Vagina (tissue), 2 donors: Measurements from ENCODE around the gene CCDC40. TPM values are rescaled to one million over a fixed set of nuclear protein-coding genes. Genes with fewer than 3 reads are reported as not detected.

Source experiments
- DNase-seq, 2 donors: peaks; one replicate each; pipeline ENCODE4 v3.0.0-alpha.2; 2017; ENCODE audit errors: extremely low spot score in 2 of 2
- H3K27ac ChIP-seq: fragments of 200-600 bp; sonication (generic); one replicate; pipeline ENCODE4 v1.5.1; 2019
- H3K27me3 ChIP-seq: fragments of 200-600 bp; sonication (generic); one replicate; pipeline ENCODE4 v1.5.1; 2019
- H3K36me3 ChIP-seq, 2 donors: fragments of 200-600 bp; sonication (generic); one replicate each; pipeline ENCODE4 v1.5.1; 2017 to 2019
- H3K4me1 ChIP-seq: fragments of 200-600 bp; sonication (generic); one replicate; pipeline ENCODE4 v1.5.1; 2019
- H3K4me3 ChIP-seq, 2 donors: fragments of 200-600 bp; sonication (generic); 1 replicate in 1 of 2; 2 replicates in 1 of 2; pipeline ENCODE4 v1.5.1; 2016 to 2019
- H3K9me3 ChIP-seq: fragments of 200-600 bp; sonication (generic); one replicate; pipeline ENCODE4 v1.5.1; 2019
- POLR2A ChIP-seq, 2 donors: fragments of 450-650 bp; IDR thresholded peaks; one replicate each; pipeline ENCODE4 v1.6.1; 2017; ENCODE audit warnings: antibody characterized with exemption in 2 of 2, mild to moderate bottlenecking in 2 of 2, moderate library complexity in 2 of 2
- POLR2AphosphoS5 ChIP-seq, 2 donors: sonication (generic); formaldehyde crosslinking; IDR thresholded peaks; one replicate each; pipeline ENCODE4 v1.9.0; 2017; ENCODE audit warnings: antibody characterized with exemption in 2 of 2, mild to moderate bottlenecking in 2 of 2, low read depth in 1 of 2; ENCODE audit not compliant: insufficient read depth in 1 of 2
- intact Hi-C: fragments of 100-400 bp; cut with DNase I; formaldehyde crosslinking; loops from one replicate; pipeline ENCODE4 v1.15.1; 2023
- total RNA-seq: library from RNA; depleted of rRNA; stranded (reverse); fragments of >200 nt; gene quantifications from one replicate; pipeline ENCODE4 v1.2.3, GENCODE V29; 2016
- TF ChIP-seq, protein P1 (sequence below), 3 experiments: fragments of 450-650 bp in 2 of 3; fragments of 200-600 bp in 1 of 3; sonication (generic) in 1 of 3; IDR thresholded peaks; one replicate each; pipeline ENCODE4 v1.5.1; 2017 to 2019; ENCODE audit warnings: antibody characterized with exemption in 3 of 3, mild to moderate bottlenecking in 2 of 3, moderate library complexity in 2 of 3

The CCDC40 gene
- total RNA-seq, 1 donor from 2014 or later: 9.3 TPM

DNA sequence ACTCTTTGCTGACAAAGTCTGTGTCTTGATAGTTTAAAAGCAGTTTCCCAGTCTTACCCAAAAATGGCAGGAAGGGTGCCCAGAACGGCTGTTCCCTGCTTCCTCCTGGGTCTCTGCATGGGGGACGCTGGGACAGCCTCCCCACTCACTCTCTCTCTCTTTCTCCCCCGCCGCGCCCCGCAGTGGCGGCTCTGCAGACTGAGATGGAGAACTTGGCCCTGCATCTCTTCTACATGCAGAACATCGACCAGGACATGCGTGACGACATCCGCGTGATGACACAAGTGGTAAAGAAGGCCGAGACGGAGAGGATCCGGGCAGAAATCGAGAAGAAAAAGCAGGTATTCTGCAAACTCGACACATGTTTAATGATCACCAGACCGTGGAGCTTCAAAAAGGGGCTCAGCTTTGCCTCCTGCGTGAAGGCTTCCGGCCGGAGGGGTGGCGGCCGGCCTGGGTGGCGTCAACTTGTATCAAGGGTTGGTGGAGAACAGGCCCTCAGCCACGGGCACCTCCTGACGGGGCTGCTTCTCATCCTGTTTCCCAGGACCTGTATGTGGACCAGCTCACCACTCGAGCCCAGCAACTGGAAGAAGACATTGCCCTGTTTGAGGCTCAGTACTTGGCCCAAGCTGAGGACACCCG, 22.0 kb downstream of the CCDC40 start:
- TF ChIP-seq, protein P1, sequence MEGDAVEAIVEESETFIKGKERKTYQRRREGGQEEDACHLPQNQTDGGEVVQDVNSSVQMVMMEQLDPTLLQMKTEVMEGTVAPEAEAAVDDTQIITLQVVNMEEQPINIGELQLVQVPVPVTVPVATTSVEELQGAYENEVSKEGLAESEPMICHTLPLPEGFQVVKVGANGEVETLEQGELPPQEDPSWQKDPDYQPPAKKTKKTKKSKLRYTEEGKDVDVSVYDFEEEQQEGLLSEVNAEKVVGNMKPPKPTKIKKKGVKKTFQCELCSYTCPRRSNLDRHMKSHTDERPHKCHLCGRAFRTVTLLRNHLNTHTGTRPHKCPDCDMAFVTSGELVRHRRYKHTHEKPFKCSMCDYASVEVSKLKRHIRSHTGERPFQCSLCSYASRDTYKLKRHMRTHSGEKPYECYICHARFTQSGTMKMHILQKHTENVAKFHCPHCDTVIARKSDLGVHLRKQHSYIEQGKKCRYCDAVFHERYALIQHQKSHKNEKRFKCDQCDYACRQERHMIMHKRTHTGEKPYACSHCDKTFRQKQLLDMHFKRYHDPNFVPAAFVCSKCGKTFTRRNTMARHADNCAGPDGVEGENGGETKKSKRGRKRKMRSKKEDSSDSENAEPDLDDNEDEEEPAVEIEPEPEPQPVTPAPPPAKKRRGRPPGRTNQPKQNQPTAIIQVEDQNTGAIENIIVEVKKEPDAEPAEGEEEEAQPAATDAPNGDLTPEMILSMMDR (IDR thresholded peaks at IDR 0.05): no peak
- no peak for TF ChIP-seq POLR2A (IDR thresholded peaks at IDR 0.05)
- no peak for TF ChIP-seq POLR2AphosphoS5 (IDR thresholded peaks at IDR 0.05; ENCODE audit: insufficient read depth in 1 of 2, low read depth in 1 of 2)
- intact Hi-C loops: no loop called here

GRCh38 chr17:80060644-80061043, 24.2 kb downstream of the CCDC40 start:
- TF ChIP-seq POLR2AphosphoS5 (IDR thresholded peaks at IDR 0.05; ENCODE audit: insufficient read depth in 1 of 2, low read depth in 1 of 2): no peak
- TF ChIP-seq, protein P1 (IDR thresholded peaks at IDR 0.05): no peak
- TF ChIP-seq POLR2A (IDR thresholded peaks at IDR 0.05): no peak
- intact Hi-C loops: no loop called here
- Histone ChIP-seq H3K4me1 (no peaks in the 10 kb centered on the region), H3K9me3 (no peaks in the 10 kb centered on the region), H3K36me3 (no peaks in the 10 kb centered on the region), H3K27ac (no peak overlapping the region), H3K4me3 (no peak overlapping the region), H3K27me3 (no peaks in the 10 kb centered on the region)
- DNase-seq: no peak

More for the DNA sequence above, 22.0 kb downstream of the CCDC40 start:
- no peak for DNase-seq
- H3K4me3 ChIP-seq: no peak overlapping the region
- H3K4me1 ChIP-seq: peaks cover 3% of the 10 kb centered on the region
- H3K36me3 ChIP-seq: no peaks in the 10 kb centered on the region
- no peaks in the 10 kb centered on the region for H3K9me3 ChIP-seq
- H3K27ac ChIP-seq: no peak overlapping the region
- H3K27me3 ChIP-seq: no peaks in the 10 kb centered on the region

GRCh38 chr17:80061421-80061820, 25.0 kb downstream of the CCDC40 start:
- Histone ChIP-seq H3K4me3 (no peak overlapping the region), H3K4me1 (no peaks in the 10 kb centered on the region), H3K9me3 (no peaks in the 10 kb centered on the region), H3K27me3 (no peaks in the 10 kb centered on the region), H3K36me3 (no peaks in the 10 kb centered on the region), H3K27ac (no peak overlapping the region)
- TF ChIP-seq POLR2AphosphoS5 (IDR thresholded peaks at IDR 0.05; ENCODE audit: insufficient read depth in 1 of 2, low read depth in 1 of 2) (no peak), POLR2A (IDR thresholded peaks at IDR 0.05) (no peak)
- TF ChIP-seq, protein P1 (IDR thresholded peaks at IDR 0.05): no peak
- intact Hi-C loops: no loop called here
- no peak for DNase-seq

DNA sequence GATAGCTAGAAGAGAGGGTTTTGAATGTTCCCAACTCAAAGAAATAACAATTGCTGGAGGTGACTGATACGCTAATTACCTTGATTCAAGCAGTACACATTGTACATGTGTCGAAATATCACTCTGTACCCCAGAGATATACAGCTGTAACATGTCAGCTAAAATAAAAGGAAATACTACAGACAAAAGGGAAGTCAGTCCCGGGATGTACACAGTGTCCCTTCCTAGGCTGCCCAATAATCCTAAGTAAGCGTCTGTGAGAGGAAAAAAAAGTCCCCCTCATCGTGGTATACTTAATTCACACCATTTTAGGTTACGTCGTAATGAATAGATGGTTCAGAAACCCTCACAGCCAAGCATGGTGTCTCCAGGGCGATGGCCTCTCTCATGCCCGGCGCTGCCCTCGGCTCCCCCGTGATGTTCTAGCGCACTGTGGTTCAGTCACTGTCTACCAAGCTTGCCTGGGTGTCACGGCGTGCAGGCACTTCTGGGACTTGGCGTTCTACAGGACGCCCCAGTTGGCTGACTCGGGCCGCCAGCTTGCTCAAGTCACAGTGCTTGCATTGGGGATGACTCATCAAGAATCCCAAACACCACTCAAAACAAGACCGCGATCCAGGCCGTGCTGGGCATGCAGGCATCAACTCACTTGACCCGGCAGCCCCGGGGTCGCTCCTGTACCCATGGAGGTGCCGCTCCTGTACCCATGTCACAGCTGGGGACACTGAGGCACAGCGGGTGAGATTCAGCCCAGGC, 27.6 kb downstream of the CCDC40 start:
- Histone ChIP-seq H3K27ac (peak overlapping the region; percentile 49), H3K4me1 (peaks cover 12% of the 10 kb centered on the region), H3K27me3 (no peaks in the 10 kb centered on the region), H3K9me3 (no peaks in the 10 kb centered on the region), H3K4me3 (no peak overlapping the region), H3K36me3 (no peaks in the 10 kb centered on the region)
- intact Hi-C loops: no loop called here
- TF ChIP-seq, protein P1 (IDR thresholded peaks at IDR 0.05): no peak
- peak in 1 of 2 donors; percentile 77 for TF ChIP-seq POLR2AphosphoS5 (IDR thresholded peaks at IDR 0.05; ENCODE audit: insufficient read depth in 1 of 2, low read depth in 1 of 2)
- no peak for TF ChIP-seq POLR2A (IDR thresholded peaks at IDR 0.05)
- DNase-seq: no peak

DNA sequence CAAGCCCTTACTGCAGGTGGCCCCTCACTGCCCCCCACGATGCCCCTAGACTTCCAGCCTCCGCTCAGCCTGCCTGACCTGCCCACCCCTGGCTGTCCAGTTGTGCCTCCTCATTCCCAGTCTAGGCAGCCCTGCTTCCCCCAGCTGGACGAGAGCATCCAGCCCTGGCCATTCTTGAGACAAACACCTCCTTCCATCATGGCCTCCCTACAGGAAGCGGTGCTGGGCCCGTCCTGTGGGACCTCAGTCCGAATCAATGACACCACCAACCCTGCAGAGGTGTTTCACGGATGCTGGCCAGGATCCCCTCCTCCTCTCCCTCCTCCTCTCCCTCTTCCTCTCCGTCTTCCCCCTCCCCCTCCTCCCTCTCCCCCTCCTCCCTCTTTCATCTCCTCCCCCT, 28.3 kb downstream of the CCDC40 start:
- H3K27ac ChIP-seq: peak overlapping the region; percentile 49
- no peaks in the 10 kb centered on the region for H3K27me3 ChIP-seq
- H3K4me3 ChIP-seq: no peak overlapping the region
- H3K36me3 ChIP-seq: no peaks in the 10 kb centered on the region
- TF ChIP-seq, protein P1 (IDR thresholded peaks at IDR 0.05): no peak
- TF ChIP-seq POLR2A (IDR thresholded peaks at IDR 0.05) (no peak), POLR2AphosphoS5 (IDR thresholded peaks at IDR 0.05; ENCODE audit: insufficient read depth in 1 of 2, low read depth in 1 of 2) (no peak)
- H3K4me1 ChIP-seq: peaks cover 19% of the 10 kb centered on the region
- intact Hi-C loops: no loop called here
- no peak for DNase-seq
- no peaks in the 10 kb centered on the region for H3K9me3 ChIP-seq
